GM18873 (cell line): ENCODE data around the gene MT1G.
"Not testable (repeated sequence)": the region's sequence is repeated elsewhere in the genome, so short reads cannot be mapped to it uniquely, and the experiment has no call there.

Experiments used
- ATAC-seq: cut with Tn5 transposase; IDR thresholded peaks from one replicate; pipeline ENCODE4 v1.9.1; 2021; ENCODE audit warnings: mild to moderate bottlenecking, moderate library complexity, moderate number of reproducible peaks; ENCODE audit not compliant: unreplicated experiment, low FRiP score

Gene MT1G

GRCh38 chr16:56686758-56687157, 18.9 kb upstream of the MT1G start:
- no peak for ATAC-seq

- no peak for ATAC-seq
Observed at GRCh38 chr16:56684926-56685590, 17.2 kb upstream of the MT1G start.

- no peak for ATAC-seq
Observed at GRCh38 chr16:56684256-56684925, 16.5 kb upstream of the MT1G start.

- ATAC-seq = no peak
Observed at GRCh38 chr16:56683424-56684172, 15.7 kb upstream of the MT1G start.

DNA sequence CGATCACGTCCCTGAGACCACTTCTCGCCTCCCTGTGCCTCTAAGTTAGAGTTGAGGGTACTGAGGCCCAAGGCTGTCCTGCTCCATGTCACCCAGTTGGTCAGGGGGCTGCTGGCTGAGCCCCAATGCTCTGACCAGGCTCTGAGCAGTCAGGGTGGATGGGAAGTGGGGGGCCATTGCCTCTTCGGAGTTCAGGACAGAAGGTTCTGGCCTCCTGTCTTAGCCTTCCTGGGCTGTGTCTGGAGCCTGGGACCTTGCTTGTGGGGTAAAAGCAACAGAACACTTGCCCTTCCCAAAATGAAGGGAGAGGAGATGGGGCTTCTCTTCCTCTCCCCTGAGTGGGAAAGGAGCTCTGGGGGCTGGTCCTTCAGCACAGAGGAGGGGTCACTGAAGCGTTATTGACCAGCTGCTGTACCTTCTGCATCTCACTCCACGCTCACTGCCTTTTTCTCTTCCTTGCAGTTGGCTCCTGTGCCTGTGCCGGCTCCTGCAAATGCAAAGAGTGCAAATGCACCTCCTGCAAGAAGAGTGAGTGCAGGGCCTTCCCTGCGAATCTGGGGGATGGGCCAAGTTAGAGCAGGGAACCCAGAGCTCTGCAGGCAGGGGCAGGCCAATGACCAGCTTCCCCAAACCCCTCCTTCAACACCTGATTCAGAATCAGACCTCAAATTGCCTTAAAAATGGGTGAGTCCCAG, 15.0 kb upstream of the MT1G start:
- no peak for ATAC-seq

DNA sequence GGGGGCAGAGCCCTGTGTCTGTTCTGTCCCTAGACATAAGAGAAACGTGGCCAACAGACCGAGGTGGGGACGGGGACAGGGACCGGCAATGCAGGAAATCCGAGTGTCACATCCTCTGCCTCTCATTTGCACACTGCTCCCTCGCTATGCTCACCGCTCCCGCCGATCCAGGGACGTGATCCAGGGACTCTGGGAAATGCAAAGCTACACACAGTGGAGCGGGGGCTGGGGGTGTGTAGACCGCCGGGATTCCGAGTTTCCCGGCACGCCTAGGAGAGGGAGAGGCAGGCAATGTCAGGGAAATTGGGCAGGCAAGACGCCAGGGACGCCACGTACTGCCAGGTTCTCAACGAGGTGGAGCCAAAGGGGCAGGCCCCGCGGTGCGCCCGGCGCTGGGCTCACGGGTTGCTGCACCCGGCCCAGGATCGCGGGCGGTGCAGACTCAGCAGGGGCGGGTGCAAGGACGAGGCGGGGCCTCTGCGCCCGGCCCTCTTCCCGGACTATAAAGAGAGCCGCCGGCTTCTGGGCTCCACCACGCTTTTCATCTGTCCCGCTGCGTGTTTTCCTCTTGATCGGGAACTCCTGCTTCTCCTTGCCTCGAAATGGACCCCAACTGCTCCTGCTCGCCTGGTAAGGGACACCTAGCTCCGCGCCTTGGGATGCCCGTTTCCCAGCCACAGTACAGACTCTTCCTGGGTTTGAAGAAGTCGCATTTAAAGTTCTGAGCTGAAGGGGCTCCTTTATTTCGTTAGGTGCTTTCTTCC, 14.3 kb upstream of the MT1G start, which contains the start of gene MT1X:
Gene MT1X (plus strand): TSS at position 532 of the 764 bp plus-strand sequence. CDS start 71 bp downstream, at position 603.
- ATAC-seq = peak; percentile 76

DNA sequence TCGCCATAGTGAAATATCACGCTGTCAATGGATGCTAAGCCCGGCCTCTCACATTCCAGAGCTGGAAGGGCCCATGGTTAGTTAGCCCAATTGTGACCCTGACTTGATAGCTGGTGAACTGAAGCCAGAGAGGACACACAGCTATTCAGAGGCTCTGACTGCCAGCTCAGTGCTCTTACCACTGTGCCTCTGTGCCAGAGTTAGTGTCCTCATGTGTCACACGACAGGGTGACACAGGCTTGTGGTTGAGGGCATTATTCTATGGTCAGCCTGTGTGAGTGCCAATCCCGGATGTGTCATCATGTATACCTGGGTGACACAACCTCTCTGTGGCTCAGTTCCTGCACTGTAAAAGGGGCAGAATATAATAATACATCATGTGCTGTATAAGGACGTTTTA, 12.0 kb upstream of the MT1G start:
- no peak for ATAC-seq

- ATAC-seq = no peak
Observed at GRCh38 chr16:56679078-56679730, 11.3 kb upstream of the MT1G start.

GRCh38 chr16:56677474-56677873, 9.6 kb upstream of the MT1G start:
- no peak for ATAC-seq

GRCh38 chr16:56675685-56676210, 7.9 kb upstream of the MT1G start:
- ATAC-seq = no peak

GRCh38 chr16:56674570-56674969, 6.7 kb upstream of the MT1G start:
- ATAC-seq = not testable (repeated sequence)

DNA sequence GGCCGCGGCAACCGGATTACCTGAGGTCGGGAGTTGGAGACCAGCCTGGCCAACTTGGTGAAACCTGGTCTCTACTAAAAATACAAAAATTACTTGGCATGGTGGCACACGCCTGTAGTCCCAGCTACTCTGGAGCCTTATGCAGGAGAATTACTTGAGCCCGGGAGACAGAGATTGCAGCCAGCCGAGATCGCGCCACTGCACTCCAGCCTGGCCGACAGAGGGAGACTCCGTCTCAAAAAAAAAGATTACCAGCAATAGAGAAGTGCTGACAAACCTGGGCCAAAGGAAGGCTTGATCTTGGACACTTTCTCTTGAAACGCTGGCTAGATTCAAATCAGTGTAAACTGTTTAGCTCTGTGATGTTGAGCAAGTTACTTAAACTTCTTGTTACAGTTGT, 6.1 kb upstream of the MT1G start:
- ATAC-seq = no peak

- no peak for ATAC-seq
Observed at GRCh38 chr16:56672761-56673536, 5.1 kb upstream of the MT1G start.

DNA sequence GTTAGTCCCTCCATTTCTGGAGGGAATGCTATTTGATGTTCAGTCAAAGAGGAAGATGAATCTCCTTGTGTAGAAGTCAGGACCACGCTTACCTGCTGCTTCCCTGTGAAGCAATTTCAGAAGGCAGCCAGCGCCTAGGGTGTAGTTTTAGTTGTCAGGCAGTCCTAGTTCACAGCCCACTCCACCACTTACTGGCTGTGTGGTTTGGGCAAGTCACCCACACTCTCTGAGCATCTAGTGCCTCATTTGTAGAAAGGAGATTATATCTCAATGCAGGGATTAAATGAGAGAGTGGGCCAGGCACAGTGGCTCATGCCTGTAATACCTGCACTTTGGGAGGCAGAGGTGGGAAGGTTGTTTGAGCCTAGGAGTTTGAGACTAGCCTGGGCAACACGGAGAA, 4.3 kb upstream of the MT1G start:
- not testable (repeated sequence) for ATAC-seq

DNA sequence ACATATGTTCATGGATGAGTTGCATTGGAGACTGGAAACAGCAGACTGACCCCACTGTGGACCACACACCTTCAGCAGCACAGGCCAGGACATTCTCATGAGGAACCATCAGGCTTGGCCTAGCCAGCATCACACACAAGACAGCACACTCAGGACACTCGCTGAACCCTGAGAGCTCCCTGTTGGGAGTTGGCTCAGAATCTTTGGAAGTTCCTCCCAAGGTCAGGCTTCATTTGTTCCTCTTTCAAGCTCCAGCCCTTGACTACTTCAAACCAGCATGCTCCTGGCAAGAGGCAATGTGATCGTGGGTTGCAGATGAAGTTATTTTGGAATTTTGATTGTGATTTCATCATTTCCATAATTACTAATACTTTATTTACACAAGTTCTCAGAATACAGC, 3.8 kb upstream of the MT1G start:
- not testable (repeated sequence) for ATAC-seq

DNA sequence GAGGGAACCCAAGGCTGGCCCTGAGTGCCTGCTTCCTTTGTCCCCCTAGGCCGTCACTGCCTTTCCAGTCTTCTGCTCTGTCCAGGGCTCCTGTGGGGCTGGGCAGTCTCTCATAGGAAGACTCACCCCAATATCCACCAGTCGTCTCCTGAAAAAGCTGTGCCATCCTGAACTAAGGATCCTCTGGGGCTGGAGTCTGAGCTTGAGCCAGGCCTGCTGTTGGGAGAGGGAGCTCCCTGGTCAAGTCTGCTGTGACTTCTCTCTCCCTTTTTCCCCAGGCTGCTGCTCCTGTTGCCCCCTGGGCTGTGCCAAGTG, 2.7 kb upstream of the MT1G start:
- ATAC-seq = no peak

DNA sequence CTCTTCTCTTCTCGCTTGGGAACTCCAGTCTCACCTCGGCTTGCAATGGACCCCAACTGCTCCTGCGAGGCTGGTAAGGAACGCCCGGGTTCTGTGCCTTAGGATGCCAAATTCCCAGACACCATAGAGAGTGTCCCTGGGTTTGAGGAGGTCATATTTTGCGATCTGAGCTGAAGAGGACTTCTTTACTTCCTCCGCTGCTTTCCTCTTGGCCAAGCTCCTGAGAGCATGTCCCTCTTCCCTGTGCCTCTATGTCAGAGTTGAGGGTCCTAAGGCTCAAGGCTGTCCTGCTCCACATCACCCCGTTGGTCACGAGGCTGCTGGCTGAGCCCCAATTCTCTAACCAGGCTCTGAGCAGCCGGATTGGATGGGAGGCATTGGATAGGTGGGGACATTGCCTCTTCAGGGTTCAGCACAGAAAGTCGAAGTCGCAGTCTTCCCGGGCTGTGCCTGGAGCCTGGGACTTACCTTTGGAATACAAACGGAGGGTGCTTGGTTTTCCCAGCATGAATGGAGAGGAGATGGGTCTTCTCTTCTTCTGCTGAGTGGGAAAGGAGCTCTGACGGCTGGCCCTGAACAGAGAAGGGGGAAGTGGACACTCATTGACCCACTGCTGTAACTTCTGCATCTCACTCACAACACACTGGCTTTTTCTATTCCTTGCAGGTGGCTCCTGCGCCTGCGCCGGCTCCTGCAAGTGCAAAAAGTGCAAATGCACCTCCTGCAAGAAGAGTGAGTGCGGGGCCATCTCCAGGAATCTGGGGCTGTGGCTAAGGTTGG, 2.2 kb upstream of the MT1G start:
- ATAC-seq = no peak
